Peyer's patch (tissue), 4 donors: ENCODE measurements around the gene ZNF214. TPM values are rescaled to one million over a fixed set of nuclear protein-coding genes. Genes with fewer than 3 reads are reported as not detected.

Experiments used
- DNase-seq, 3 donors: peaks; one replicate each; pipeline ENCODE4 v3.0.0-alpha.2; 2017 to 2019
- H3K27ac ChIP-seq, 4 donors: fragments of 200-600 bp; sonication (generic); one replicate each; pipeline ENCODE4 v1.5.1; 2016 to 2019
- H3K27me3 ChIP-seq, 2 donors: fragments of 200-600 bp; sonication (generic); one replicate each; pipeline ENCODE4 v1.5.1; 2019
- H3K36me3 ChIP-seq, 3 donors: fragments of 200-600 bp; sonication (generic); one replicate each; pipeline ENCODE4 v1.5.1; 2016 to 2019
- H3K4me1 ChIP-seq, 4 donors: fragments of 200-600 bp; sonication (generic); one replicate each; pipeline ENCODE4 v1.5.1; 2016 to 2019
- H3K4me3 ChIP-seq, 4 donors: fragments of 200-600 bp; sonication (generic); 1 replicate in 3 of 4; 2 replicates in 1 of 4; pipeline ENCODE4 v1.5.1; 2016 to 2019; ENCODE audit warnings: mild to moderate bottlenecking in 1 of 4
- H3K9me3 ChIP-seq, 4 donors: fragments of 200-600 bp; sonication (generic); one replicate each; pipeline ENCODE4 v1.5.1; 2016 to 2019; ENCODE audit warnings: mild to moderate bottlenecking in 1 of 4
- CTCF ChIP-seq, 6 experiments: fragments of 450-650 bp in 4 of 6; fragments of 200-600 bp in 2 of 6; sonication (generic) in 1 of 6; IDR thresholded peaks; one replicate each; pipeline ENCODE4 v1.5.1; 2017 to 2019; ENCODE audit warnings: antibody characterized with exemption in 6 of 6, mild to moderate bottlenecking in 3 of 6, moderate library complexity in 1 of 6
- POLR2A ChIP-seq, 2 donors: fragments of 450-650 bp; IDR thresholded peaks; one replicate each; pipeline ENCODE4 v1.5.1; 2017; ENCODE audit warnings: antibody characterized with exemption in 2 of 2, mild to moderate bottlenecking in 2 of 2, moderate library complexity in 2 of 2
- total RNA-seq, 4 donors: library from RNA; depleted of rRNA; stranded (reverse); fragments of >200 nt; gene quantifications; one replicate each; pipeline ENCODE4 v1.1.0, GENCODE V29; 2016

Gene ZNF214
- 1 to 10 TPM in 3 of 4 donors, under 1 TPM in 1; 0.76 to 3.3 (median 1.7) TPM for total RNA-seq

GRCh38 chr11:7020183-7020917 is at the start of gene ZNF214, which contains the start of gene NLRP14:
TSS of gene ZNF214 (minus strand) at chr11:7020346. CDS start at chr11:7002835, 17,511 bp downstream.
TSS of gene NLRP14 (plus strand) at chr11:7020479. CDS start at chr11:7038587, 18,108 bp downstream.
- peak within 1 kb of the TSS in 3 of 4 donors; percentile 41 to 73 (median 73) for H3K27ac ChIP-seq
- TF ChIP-seq CTCF (IDR thresholded peaks at IDR 0.05) (no peak), POLR2A (IDR thresholded peaks at IDR 0.05) (no peak)
- DNase-seq: peak; percentile 47 to 97 (median 94)
- peak within 1 kb of the TSS; percentile 29 to 82 (median 58) for H3K4me3 ChIP-seq
- no peaks in the 10 kb centered on the region for H3K27me3 ChIP-seq
- peaks cover 0 to 3% (median 0%) of the 10 kb centered on the region in 4 donors for H3K4me1 ChIP-seq
- no peaks in the 10 kb centered on the region for H3K36me3 ChIP-seq
- no peaks in the 10 kb centered on the region for H3K9me3 ChIP-seq

- no peak overlapping the region for H3K27ac ChIP-seq
- no peak overlapping the region for H3K4me3 ChIP-seq
- no peaks in the 10 kb centered on the region for H3K9me3 ChIP-seq
- TF ChIP-seq CTCF (IDR thresholded peaks at IDR 0.05): no peak
- no peak for TF ChIP-seq POLR2A (IDR thresholded peaks at IDR 0.05)
- H3K4me1 ChIP-seq: no peaks in the 10 kb centered on the region
- no peaks in the 10 kb centered on the region for H3K36me3 ChIP-seq
- no peaks in the 10 kb centered on the region for H3K27me3 ChIP-seq
- DNase-seq: no peak
Observed at GRCh38 chr11:7062534-7062933, 42.4 kb upstream of the ZNF214 start.

- Histone ChIP-seq H3K4me3 (no peak overlapping the region), H3K27ac (no peak overlapping the region), H3K4me1 (no peaks in the 10 kb centered on the region), H3K36me3 (no peaks in the 10 kb centered on the region), H3K27me3 (no peaks in the 10 kb centered on the region), H3K9me3 (no peaks in the 10 kb centered on the region)
- TF ChIP-seq CTCF (IDR thresholded peaks at IDR 0.05): no peak
- TF ChIP-seq POLR2A (IDR thresholded peaks at IDR 0.05): no peak
- no peak for DNase-seq
Observed at GRCh38 chr11:7060868-7061267, 40.7 kb upstream of the ZNF214 start.

GRCh38 chr11:7057641-7058040 is 37.5 kb upstream of the ZNF214 start:
- no peaks in the 10 kb centered on the region for H3K27me3 ChIP-seq
- H3K9me3 ChIP-seq: no peaks in the 10 kb centered on the region
- H3K4me1 ChIP-seq: no peaks in the 10 kb centered on the region
- TF ChIP-seq POLR2A (IDR thresholded peaks at IDR 0.05) (no peak), CTCF (IDR thresholded peaks at IDR 0.05) (no peak)
- no peaks in the 10 kb centered on the region for H3K36me3 ChIP-seq
- DNase-seq: no peak
- H3K27ac ChIP-seq: no peak overlapping the region
- H3K4me3 ChIP-seq: no peak overlapping the region

- no peak for DNase-seq
- Histone ChIP-seq H3K36me3 (no peaks in the 10 kb centered on the region), H3K27ac (no peak overlapping the region), H3K4me3 (no peak overlapping the region), H3K9me3 (no peaks in the 10 kb centered on the region), H3K4me1 (no peaks in the 10 kb centered on the region), H3K27me3 (no peaks in the 10 kb centered on the region)
- TF ChIP-seq POLR2A (IDR thresholded peaks at IDR 0.05): no peak
- no peak for TF ChIP-seq CTCF (IDR thresholded peaks at IDR 0.05)
Observed at GRCh38 chr11:7056828-7057513, 36.8 kb upstream of the ZNF214 start.
